Endothelial cell of hepatic sinusoid (primary cell): Measurements from ENCODE around the gene LIMA1.

Experiments
- in situ Hi-C: cut with HindIII; loops from 2 replicates; pipeline ENCODE4 v1.10.0; 2017; ENCODE audit warnings: low sequenced_read_pairs

Gene LIMA1

GRCh38 chr12:50154947-50155346 is 128.4 kb downstream of the LIMA1 start:
- in situ Hi-C loops: loop anchor here (5.0 kb wide), 1 partner anchor 48 kb away; no protein-coding TSS in a partner anchor

GRCh38 chr12:50151047-50151687 is 132.2 kb downstream of the LIMA1 start:
- in situ Hi-C loops: loop anchor here (5.0 kb wide), 1 partner anchor 44 kb away; no protein-coding TSS in a partner anchor

GRCh38 chr12:50149311-50149710 is 134.0 kb downstream of the LIMA1 start:
- in situ Hi-C loops: loop anchor here (5.0 kb wide), 1 partner anchor 48 kb away; no protein-coding TSS in a partner anchor

- in situ Hi-C loops: loop anchor here (5.0 kb wide), 1 partner anchor 49 kb away; no protein-coding TSS in a partner anchor
Measured at GRCh38 chr12:50148011-50148410, 135.3 kb downstream of the LIMA1 start.

- in situ Hi-C loops: loop anchor here (5.0 kb wide), 1 partner anchor 50 kb away; no protein-coding TSS in a partner anchor
Measured at GRCh38 chr12:50147281-50147680, 136.0 kb downstream of the LIMA1 start.

DNA sequence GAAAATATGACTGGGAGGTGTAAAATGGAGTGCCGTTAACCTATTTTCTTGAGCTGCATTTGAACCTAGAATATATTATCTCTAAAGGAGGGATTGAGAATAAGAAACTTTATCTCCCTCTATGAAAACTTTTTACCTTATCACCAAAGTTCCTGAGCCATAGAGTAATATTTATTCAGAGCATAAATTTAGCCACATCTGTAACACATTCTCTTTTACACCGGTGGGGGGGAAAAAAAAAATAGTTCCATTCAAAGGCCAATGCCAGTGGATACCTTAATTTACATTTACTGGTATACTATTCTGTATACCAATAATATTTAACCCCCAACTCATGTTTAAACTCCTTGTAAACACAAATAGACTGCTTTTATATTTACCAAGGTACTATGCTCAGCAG is 137.9 kb downstream of the LIMA1 start:
- in situ Hi-C loops: loop anchor here (5.0 kb wide), 1 partner anchor 52 kb away; no protein-coding TSS in a partner anchor

GRCh38 chr12:50142993-50143392 is 140.3 kb downstream of the LIMA1 start:
- in situ Hi-C loops: no loop called here

DNA sequence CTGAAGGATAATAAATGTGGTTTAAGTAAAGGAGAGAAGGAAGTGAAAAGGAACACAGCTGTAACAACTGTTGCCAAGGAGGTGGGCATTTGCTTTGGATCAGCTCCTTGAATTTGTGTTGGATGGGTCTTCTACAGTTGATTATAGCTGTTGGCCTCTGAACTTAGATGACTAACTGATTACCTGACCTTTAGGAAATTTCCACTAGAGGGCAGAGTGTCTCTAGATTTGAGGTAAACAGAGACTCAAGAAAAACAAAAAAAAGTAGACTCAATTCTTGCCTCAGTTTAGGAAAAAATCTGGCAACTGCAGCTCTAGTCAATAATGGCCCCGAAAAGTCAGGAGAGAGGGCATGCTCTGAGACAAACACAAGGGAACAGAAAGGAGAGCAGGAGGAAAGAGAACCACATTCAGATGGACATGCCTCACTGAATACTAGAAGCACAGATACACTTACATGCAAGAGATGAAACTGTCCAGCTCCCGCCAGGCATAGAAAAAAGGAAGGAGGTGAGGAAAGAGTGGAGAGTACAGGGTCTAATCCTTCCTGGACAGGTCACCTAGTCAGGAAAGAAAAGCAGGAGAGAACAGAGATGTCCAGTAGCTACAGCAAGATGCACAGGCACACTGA is 150.7 kb downstream of the LIMA1 start:
- in situ Hi-C loops: no loop called here

GRCh38 chr12:50129290-50129689 is 154.0 kb downstream of the LIMA1 start:
- in situ Hi-C loops: no loop called here

- in situ Hi-C loops: no loop called here
Measured at GRCh38 chr12:50127546-50127945, 155.8 kb downstream of the LIMA1 start.
